H9 (cell line): ENCODE data around the gene COL18A1. TPM values are rescaled to one million over a fixed set of nuclear protein-coding genes. Genes with fewer than 3 reads are reported as not detected.

Source experiments
- DNase-seq: peaks from one replicate; pipeline ENCODE4 v3.0.0-alpha.2; 2017
- H2AFZ ChIP-seq: one replicate; pipeline ENCODE4 v1.6.1; 2013; ENCODE audit warnings: mild to moderate bottlenecking, low read length, control low read depth, moderate library complexity
- H2AK5ac ChIP-seq: 2 replicates; pipeline ENCODE4 v1.6.1; 2013; ENCODE audit warnings: low read length, control low read depth, mixed read lengths; ENCODE audit not compliant: insufficient read length
- H2BK120ac ChIP-seq: one replicate; pipeline ENCODE4 v1.6.1; 2013; ENCODE audit warnings: low read depth, mild to moderate bottlenecking, low read length, control low read depth, inconsistent platforms; ENCODE audit not compliant: poor library complexity, severe bottlenecking
- H2BK12ac ChIP-seq: 2 replicates; pipeline ENCODE4 v1.6.1; 2013; ENCODE audit warnings: low read length, control low read depth, mixed read lengths, low read depth; ENCODE audit not compliant: insufficient read length
- H2BK15ac ChIP-seq: 2 replicates; pipeline ENCODE4 v1.6.1; 2013; ENCODE audit warnings: low read depth, low read length, control low read depth
- H2BK20ac ChIP-seq: one replicate; pipeline ENCODE4 v1.6.1; 2013; ENCODE audit warnings: low read depth, mild to moderate bottlenecking, low read length, control low read depth, inconsistent platforms; ENCODE audit not compliant: poor library complexity, severe bottlenecking
- H2BK5ac ChIP-seq: 2 replicates; pipeline ENCODE4 v1.6.1; 2013; ENCODE audit warnings: low read length, control low read depth, mixed read lengths; ENCODE audit not compliant: insufficient read length
- H3K14ac ChIP-seq: 2 replicates; pipeline ENCODE4 v1.6.1; 2013; ENCODE audit warnings: low read length, control low read depth; ENCODE audit not compliant: insufficient read depth
- H3K18ac ChIP-seq: 2 replicates; pipeline ENCODE4 v1.6.1; 2013; ENCODE audit warnings: low read depth, mild to moderate bottlenecking, mixed read lengths, low read length, control low read depth; ENCODE audit not compliant: insufficient read length
- H3K23ac ChIP-seq: 2 replicates; pipeline ENCODE4 v1.6.1; 2013; ENCODE audit warnings: low read length, control low read depth, mixed read lengths, low read depth; ENCODE audit not compliant: insufficient read length
- H3K23me2 ChIP-seq: 2 replicates; pipeline ENCODE4 v1.6.1; 2013; ENCODE audit warnings: low read depth, mild to moderate bottlenecking, mixed read lengths, low read length, control low read depth; ENCODE audit not compliant: insufficient read length, poor library complexity, severe bottlenecking
- H3K27ac ChIP-seq: 2 replicates; pipeline ENCODE4 v1.5.1; 2013; ENCODE audit warnings: low read length, control low read depth, mixed read lengths, low read depth; ENCODE audit not compliant: insufficient read length
- H3K27me3 ChIP-seq: 2 replicates; pipeline ENCODE4 v1.6.1; 2013; ENCODE audit warnings: low read length, control low read depth, inconsistent platforms; ENCODE audit not compliant: insufficient read depth
- H3K4ac ChIP-seq: 2 replicates; pipeline ENCODE4 v1.6.1; 2013; ENCODE audit warnings: low read depth, mild to moderate bottlenecking, control low read depth, inconsistent platforms, low read length, moderate library complexity
- H3K4me1 ChIP-seq: 2 replicates; pipeline ENCODE4 v1.6.1; 2013; ENCODE audit warnings: low read length, control low read depth, inconsistent platforms; ENCODE audit not compliant: insufficient read depth
- H3K4me2 ChIP-seq: 2 replicates; pipeline ENCODE4 v1.6.1; 2013; ENCODE audit warnings: low read length, control low read depth, mixed read lengths; ENCODE audit not compliant: insufficient read length, insufficient read depth
- H3K56ac ChIP-seq: 2 replicates; pipeline ENCODE4 v1.6.1; 2013; ENCODE audit warnings: low read depth, mild to moderate bottlenecking, mixed read lengths, low read length, control low read depth; ENCODE audit not compliant: insufficient read length
- H3K79me1 ChIP-seq: 2 replicates; pipeline ENCODE4 v1.6.1; 2013; ENCODE audit warnings: low read depth, mild to moderate bottlenecking, moderate library complexity, low read length, control low read depth, inconsistent platforms; ENCODE audit not compliant: insufficient read depth, poor library complexity, severe bottlenecking
- H3K79me2 ChIP-seq: 2 replicates; pipeline ENCODE4 v1.6.1; 2013; ENCODE audit warnings: low read length, control low read depth, inconsistent platforms; ENCODE audit not compliant: insufficient read depth
- H3K9ac ChIP-seq: 2 replicates; pipeline ENCODE4 v1.6.1; 2013; ENCODE audit warnings: low read length, control low read depth, mixed read lengths; ENCODE audit not compliant: insufficient read length; ENCODE audit errors: extremely low read depth
- H3K9me3 ChIP-seq: one replicate; pipeline ENCODE4 v1.6.1; 2013; ENCODE audit warnings: low read depth, low read length, inconsistent platforms; ENCODE audit not compliant: control insufficient read depth
- H3T11ph ChIP-seq: one replicate; pipeline ENCODE4 v1.6.1; 2013; ENCODE audit warnings: mild to moderate bottlenecking, low read length, control low read depth, inconsistent platforms
- H4K20me1 ChIP-seq: one replicate; pipeline ENCODE4 v1.6.1; 2013; ENCODE audit not compliant: control insufficient read depth, insufficient read length, insufficient read depth
- H4K5ac ChIP-seq: 2 replicates; pipeline ENCODE4 v1.6.1; 2013; ENCODE audit warnings: low read depth, mild to moderate bottlenecking, mixed read lengths, low read length, control low read depth; ENCODE audit not compliant: insufficient read length
- H4K8ac ChIP-seq: replicated peaks from 2 replicates; pipeline ENCODE4 v1.6.1; 2013; ENCODE audit warnings: low read length, control low read depth, mixed read lengths, low read depth; ENCODE audit not compliant: insufficient read length
- H4K91ac ChIP-seq: 2 replicates; pipeline ENCODE4 v1.6.1; 2013; ENCODE audit warnings: low read depth, mild to moderate bottlenecking, moderate library complexity, mixed read lengths, low read length, control low read depth; ENCODE audit not compliant: insufficient read length
- H3K27ac Mint-ChIP-seq, 3 experiments: 2 replicates in 2 of 3; 3 replicates in 1 of 3; pipeline ENCODE4 v1.8.0; 2020 to 2021; ENCODE audit warnings: mixed read lengths in 3 of 3, mild to moderate bottlenecking in 1 of 3, moderate library complexity in 1 of 3
- H3K27me3 Mint-ChIP-seq: 2 replicates; pipeline ENCODE4 v1.8.0; 2021; ENCODE audit warnings: low read depth, mild to moderate bottlenecking, moderate library complexity, mixed read lengths
- H3K36me3 Mint-ChIP-seq, 3 experiments: 2 replicates in 2 of 3; 3 replicates in 1 of 3; pipeline ENCODE4 v1.8.0; 2020 to 2021; ENCODE audit warnings: low read depth in 3 of 3, mixed read lengths in 3 of 3; ENCODE audit not compliant: insufficient read depth in 1 of 3
- H3K4me1 Mint-ChIP-seq, 2 experiments: 2 replicates each; pipeline ENCODE4 v1.8.0; 2020; ENCODE audit warnings: mixed read lengths in 2 of 2
- H3K4me3 Mint-ChIP-seq, 2 experiments: 2 replicates in 1 of 2; 3 replicates in 1 of 2; pipeline ENCODE4 v1.8.0; 2020 to 2021; ENCODE audit warnings: mild to moderate bottlenecking in 2 of 2, mixed read lengths in 2 of 2, moderate library complexity in 1 of 2
- H3K9me3 Mint-ChIP-seq, 2 experiments: 2 replicates in 1 of 2; 3 replicates in 1 of 2; pipeline ENCODE4 v1.8.0; 2020; ENCODE audit warnings: mild to moderate bottlenecking in 2 of 2, mixed read lengths in 2 of 2, moderate library complexity in 1 of 2
- WGBS: extraction: QIAGEN DNeasy Blood & Tissue Kit; methylation state at CpG from one replicate; pipeline ENCODE4 v1.1.7; 2013; ENCODE audit warnings: missing lambda C conversion rate, low lambda C conversion rate, mixed read lengths; ENCODE audit not compliant: insufficient read length; ENCODE audit errors: extremely low coverage; 5-methylcytosine and 5-hydroxymethylcytosine counted together
- total RNA-seq: library from RNA; stranded (reverse); gene quantifications from 2 replicates; pipeline ENCODE4 v1.2.1, GENCODE V29; 2021
- TF ChIP-seq, protein P1 (sequence below): fragments of 200-600 bp; sonication (generic); conservative IDR thresholded peaks from 3 replicates; pipeline ENCODE4 v1.8.0; 2021; ENCODE audit warnings: antibody characterized with exemption, mild to moderate bottlenecking

COL18A1 gene
- total RNA-seq, 1 experiment from 2014 or later, result 232 TPM

GRCh38 chr21:45392573-45392971 is 12.4 kb upstream of the COL18A1 start:
- H2BK120ac ChIP-seq, result no peak overlapping the region
- no peaks in the 10 kb centered on the region for H3K79me2 ChIP-seq
- H3K9me3 ChIP-seq, result no peaks in the 10 kb centered on the region
- no peak overlapping the region for H3K4me3 Mint-ChIP-seq
- no peak overlapping the region for H2BK12ac ChIP-seq
- H3K9me3 Mint-ChIP-seq, result no peaks in the 10 kb centered on the region
- H2AFZ ChIP-seq, result no peak overlapping the region
- no peak overlapping the region for H3K27ac Mint-ChIP-seq
- H3K23ac ChIP-seq, result no peak overlapping the region
- no peak overlapping the region for H4K5ac ChIP-seq
- H3K36me3 Mint-ChIP-seq, result no peaks in the 10 kb centered on the region
- WGBS, result no CpG with 5 or more reads among the region's 14 CpGs
- H3K56ac ChIP-seq, result no peak overlapping the region
- no peaks in the 10 kb centered on the region; a peak in 1 of 4 replicates for H3K4me1 Mint-ChIP-seq
- no peak overlapping the region for H4K8ac ChIP-seq
- no peak overlapping the region for H4K91ac ChIP-seq
- H2AK5ac ChIP-seq, result no peak overlapping the region
- no peak overlapping the region for H2BK15ac ChIP-seq
- no peak overlapping the region for H3K27ac ChIP-seq
- no peak overlapping the region for H3K4ac ChIP-seq
- no peaks in the 10 kb centered on the region for H4K20me1 ChIP-seq
- no peaks in the 10 kb centered on the region for H3K27me3 ChIP-seq
- DNase-seq, result no peak
- H3K79me1 ChIP-seq, result no peaks in the 10 kb centered on the region
- H3K14ac ChIP-seq, result no peak overlapping the region; the same call in 1 of the 2 replicates
- H3T11ph ChIP-seq, result no peak overlapping the region
- H2BK5ac ChIP-seq, result no peak overlapping the region
- no peak overlapping the region for H2BK20ac ChIP-seq
- no peak overlapping the region for H3K4me2 ChIP-seq
- TF ChIP-seq, protein P1, sequence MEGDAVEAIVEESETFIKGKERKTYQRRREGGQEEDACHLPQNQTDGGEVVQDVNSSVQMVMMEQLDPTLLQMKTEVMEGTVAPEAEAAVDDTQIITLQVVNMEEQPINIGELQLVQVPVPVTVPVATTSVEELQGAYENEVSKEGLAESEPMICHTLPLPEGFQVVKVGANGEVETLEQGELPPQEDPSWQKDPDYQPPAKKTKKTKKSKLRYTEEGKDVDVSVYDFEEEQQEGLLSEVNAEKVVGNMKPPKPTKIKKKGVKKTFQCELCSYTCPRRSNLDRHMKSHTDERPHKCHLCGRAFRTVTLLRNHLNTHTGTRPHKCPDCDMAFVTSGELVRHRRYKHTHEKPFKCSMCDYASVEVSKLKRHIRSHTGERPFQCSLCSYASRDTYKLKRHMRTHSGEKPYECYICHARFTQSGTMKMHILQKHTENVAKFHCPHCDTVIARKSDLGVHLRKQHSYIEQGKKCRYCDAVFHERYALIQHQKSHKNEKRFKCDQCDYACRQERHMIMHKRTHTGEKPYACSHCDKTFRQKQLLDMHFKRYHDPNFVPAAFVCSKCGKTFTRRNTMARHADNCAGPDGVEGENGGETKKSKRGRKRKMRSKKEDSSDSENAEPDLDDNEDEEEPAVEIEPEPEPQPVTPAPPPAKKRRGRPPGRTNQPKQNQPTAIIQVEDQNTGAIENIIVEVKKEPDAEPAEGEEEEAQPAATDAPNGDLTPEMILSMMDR, result no peak
- no peaks in the 10 kb centered on the region for H3K23me2 ChIP-seq
- peaks cover 33% of the 10 kb centered on the region for H3K27me3 Mint-ChIP-seq
- H3K18ac ChIP-seq, result no peak overlapping the region
- H3K4me1 ChIP-seq, result no peaks in the 10 kb centered on the region
- no peak overlapping the region for H3K9ac ChIP-seq
